ENCODE results near the gene METRN.

METRN gene

GRCh38 chr16:714558-715476 lies at the start of gene METRN:
TSS of gene METRN (plus strand) at chr16:715118. CDS start at chr16:715290, 172 bp downstream.
- DNase-seq = peak; percentile 69 to 87

GRCh38 chr16:666572-666971 lies 48.3 kb upstream of the METRN start:
- DNase-seq = no peak

GRCh38 chr16:667113-667779 lies 47.7 kb upstream of the METRN start:
- DNase-seq = no peak

- peak; percentile 90 to 96 for DNase-seq
Measured at GRCh38 chr16:667780-668518, 47.0 kb upstream of the METRN start, which contains the start of gene RHOT2. TSS of gene RHOT2 (plus strand) at chr16:668132. CDS start at chr16:668200, 68 bp downstream.

- no peak for DNase-seq
Measured at GRCh38 chr16:668519-669171, 46.3 kb upstream of the METRN start.

- no peak for DNase-seq
Measured at GRCh38 chr16:669666-670065, 45.3 kb upstream of the METRN start.

- DNase-seq = no peak
Measured at GRCh38 chr16:670485-671352, 44.2 kb upstream of the METRN start.

GRCh38 chr16:671353-672131 lies 43.4 kb upstream of the METRN start:
- no peak for DNase-seq

GRCh38 chr16:672371-672770 lies 42.5 kb upstream of the METRN start:
- no peak for DNase-seq

- no peak for DNase-seq
Measured at GRCh38 chr16:672851-673250, 42.1 kb upstream of the METRN start.

- DNase-seq = no peak
Measured at GRCh38 chr16:673399-673991, 41.4 kb upstream of the METRN start.

GRCh38 chr16:674214-674881 lies 40.6 kb upstream of the METRN start:
- no peak for DNase-seq

- DNase-seq = no peak
Measured at GRCh38 chr16:674968-675883, 39.7 kb upstream of the METRN start, which contains the start of gene RHBDL1. TSS of gene RHBDL1 (plus strand) at chr16:675671. CDS start at chr16:675791, 120 bp downstream.

GRCh38 chr16:675884-676564 lies 38.9 kb upstream of the METRN start:
- no peak for DNase-seq

- no peak for DNase-seq
Measured at GRCh38 chr16:676565-676902, 38.4 kb upstream of the METRN start.

GRCh38 chr16:676913-677312 lies 38.0 kb upstream of the METRN start:
- no peak for DNase-seq

GRCh38 chr16:677316-678190 lies 37.4 kb upstream of the METRN start:
- DNase-seq = no peak
